ENCODE data around the gene ST6GALNAC4.
A peak's percentile ranks its signal among the peaks of the same experiment; 100 is the strongest.

Gene ST6GALNAC4

GRCh38 chr9:127931092-127931881 is 14.4 kb upstream of the ST6GALNAC4 start:
- Mint-ChIP-seq H3K4me1 (peaks cover 23% of the 10 kb centered on the region), H3K27me3 (ENCODE audit: low read depth) (peaks cover 37% of the 10 kb centered on the region), H3K27ac (peak overlapping the region in 2 of 3 experiments; percentile 19 to 28), H3K4me3 (peak overlapping the region; percentile 69 to 77 (median 77)), H3K9me3 (no peaks in the 10 kb centered on the region), H3K36me3 (ENCODE audit: low read depth) (peaks cover 11% of the 10 kb centered on the region)
- TF ChIP-seq CTCF (IDR thresholded peaks at IDR 0.05; ENCODE audit: unreplicated experiment in 3 of 3), result no peak

GRCh38 chr9:127930231-127931091 is 13.6 kb upstream of the ST6GALNAC4 start, which contains the start of gene PIP5KL1:
Gene PIP5KL1 (minus strand): TSS chr9:127930777. CDS start chr9:127930752, 25 bp downstream.
- Mint-ChIP-seq H3K9me3 (no peaks in the 10 kb centered on the region), H3K4me3 (peak within 1 kb of the TSS; percentile 69 to 77 (median 77)), H3K4me1 (peaks cover 16% of the 10 kb centered on the region), H3K27ac (peak within 1 kb of the TSS in 2 of 3 experiments; percentile 28 to 52), H3K36me3 (ENCODE audit: low read depth) (peaks cover 11% of the 10 kb centered on the region), H3K27me3 (ENCODE audit: low read depth) (peaks cover 46% of the 10 kb centered on the region)
- no peak for TF ChIP-seq CTCF (IDR thresholded peaks at IDR 0.05; ENCODE audit: unreplicated experiment in 3 of 3)

GRCh38 chr9:127929625-127929979 is 12.8 kb upstream of the ST6GALNAC4 start:
- H3K9me3 Mint-ChIP-seq, result no peaks in the 10 kb centered on the region
- peaks cover 7% of the 10 kb centered on the region for H3K36me3 Mint-ChIP-seq (ENCODE audit: low read depth)
- H3K4me1 Mint-ChIP-seq, result peaks cover 12% of the 10 kb centered on the region
- peaks cover 54% of the 10 kb centered on the region for H3K27me3 Mint-ChIP-seq (ENCODE audit: low read depth)
- no peak for TF ChIP-seq CTCF (IDR thresholded peaks at IDR 0.05; ENCODE audit: unreplicated experiment in 3 of 3)
- H3K4me3 Mint-ChIP-seq, result peak overlapping the region; percentile 64 to 72 (median 65)
- no peak overlapping the region for H3K27ac Mint-ChIP-seq

- H3K36me3 Mint-ChIP-seq (ENCODE audit: low read depth), result peaks cover 3% of the 10 kb centered on the region
- peaks cover 12% of the 10 kb centered on the region for H3K4me1 Mint-ChIP-seq
- H3K9me3 Mint-ChIP-seq, result no peaks in the 10 kb centered on the region
Observed at GRCh38 chr9:127928676-127929624, 12.1 kb upstream of the ST6GALNAC4 start.

More at GRCh38 chr9:127928676-127929624, 12.1 kb upstream of the ST6GALNAC4 start:
- peak overlapping the region in 1 of 3 experiments; percentile 7 for H3K27ac Mint-ChIP-seq
- no peak for TF ChIP-seq CTCF (IDR thresholded peaks at IDR 0.05; ENCODE audit: unreplicated experiment in 3 of 3)
- peak overlapping the region; percentile 60 to 66 (median 64) for H3K4me3 Mint-ChIP-seq
- H3K27me3 Mint-ChIP-seq (ENCODE audit: low read depth), result peaks cover 61% of the 10 kb centered on the region
